HG02610 (cell line): Measurements from ENCODE around the gene SH3BP4.

Experiments used
- ATAC-seq: cut with Tn5 transposase; IDR thresholded peaks from one replicate; pipeline ENCODE4 v1.9.1; 2021; ENCODE audit warnings: mild to moderate bottlenecking, moderate library complexity; ENCODE audit not compliant: unreplicated experiment

Gene SH3BP4

DNA sequence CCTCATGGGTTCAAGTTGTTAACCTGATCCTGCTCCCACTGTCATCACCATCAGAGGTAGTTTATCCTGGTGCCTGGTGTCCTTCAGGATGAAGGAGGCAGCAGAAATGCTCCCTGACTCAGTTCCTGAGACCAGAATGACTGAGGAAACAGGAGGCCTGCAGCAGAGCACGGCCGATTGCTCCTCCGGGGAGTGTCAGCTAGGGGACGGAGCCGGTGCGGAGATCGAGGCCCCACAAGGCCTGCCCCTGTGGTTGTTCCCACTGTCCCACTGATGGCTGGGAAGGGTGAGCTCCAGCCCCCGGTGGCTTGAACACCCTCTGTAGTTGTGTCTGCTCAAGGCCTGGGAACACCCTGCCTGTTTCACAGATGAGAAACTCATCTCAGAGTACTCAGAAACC is 45.6 kb downstream of the SH3BP4 start:
- no peak for ATAC-seq

DNA sequence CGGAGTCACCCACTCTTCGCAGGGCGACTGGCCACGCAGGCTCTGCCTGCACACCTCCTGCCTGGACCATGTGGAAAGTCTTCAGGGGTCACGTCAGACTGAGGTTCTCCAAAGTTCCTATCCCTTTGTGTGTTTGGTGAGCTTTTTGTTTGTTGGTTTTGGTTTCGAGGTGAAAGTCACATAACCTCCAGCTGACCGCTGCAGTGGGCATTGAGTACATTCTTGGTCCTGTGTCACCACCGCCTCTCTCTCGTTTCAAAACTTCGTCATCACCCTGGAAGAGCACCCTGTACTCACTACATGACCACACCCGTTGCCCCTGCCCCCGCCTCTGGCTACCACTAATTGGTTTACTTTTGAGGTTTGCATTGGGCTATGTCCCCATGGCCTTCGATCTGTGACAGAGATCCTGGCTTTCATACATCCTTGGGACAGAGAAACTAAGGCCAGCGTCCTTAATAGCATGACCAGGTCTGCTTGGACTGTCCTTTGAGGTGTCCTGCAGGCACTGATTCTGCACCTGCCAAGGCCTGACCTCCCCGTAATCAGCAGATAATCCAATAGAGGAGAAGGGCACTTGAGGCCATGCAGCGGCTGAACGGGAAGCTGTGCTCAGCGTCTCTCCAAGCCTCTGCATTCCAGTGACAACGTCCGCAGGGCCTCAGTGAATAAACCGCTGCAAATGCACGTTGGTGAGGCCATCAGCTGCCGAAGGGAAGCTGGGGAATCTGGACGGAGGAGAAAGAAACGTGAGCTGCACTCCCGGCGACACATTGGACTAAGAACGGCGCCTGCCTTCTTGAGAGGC is 46.8 kb downstream of the SH3BP4 start:
- no peak for ATAC-seq

DNA sequence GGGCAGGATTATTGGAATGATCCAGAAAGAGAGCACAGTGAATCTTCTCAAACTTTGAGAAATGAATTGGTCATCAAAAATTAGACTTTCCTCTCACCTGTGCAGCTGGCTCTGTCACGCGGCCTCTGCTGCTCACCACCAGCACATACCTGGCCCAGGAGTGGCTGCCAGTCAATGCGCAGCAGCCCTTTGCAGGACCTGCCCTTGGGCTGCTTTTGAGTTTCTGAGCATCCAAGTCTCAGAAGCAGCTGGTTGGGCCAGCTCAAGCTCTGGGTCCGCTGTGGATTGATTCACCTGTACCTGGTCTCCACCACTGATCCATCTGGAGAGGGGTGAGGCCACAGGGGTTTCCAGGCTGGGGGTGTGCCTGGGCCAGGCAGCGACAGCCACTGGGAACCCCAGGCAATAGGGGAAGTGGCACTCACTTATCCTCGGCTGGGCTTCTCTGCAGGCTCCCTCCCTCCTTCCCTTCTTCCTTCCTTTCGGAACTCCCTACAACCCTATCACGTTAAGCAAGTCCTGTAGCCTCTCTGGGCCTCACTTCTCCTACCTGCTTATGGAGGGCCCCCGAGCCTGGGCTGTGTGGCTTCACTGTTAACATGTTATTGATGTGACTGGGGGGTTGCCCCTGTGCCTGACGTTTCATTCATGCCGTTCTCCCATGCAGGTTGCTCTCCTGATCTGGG is 48.1 kb downstream of the SH3BP4 start:
- no peak for ATAC-seq

DNA sequence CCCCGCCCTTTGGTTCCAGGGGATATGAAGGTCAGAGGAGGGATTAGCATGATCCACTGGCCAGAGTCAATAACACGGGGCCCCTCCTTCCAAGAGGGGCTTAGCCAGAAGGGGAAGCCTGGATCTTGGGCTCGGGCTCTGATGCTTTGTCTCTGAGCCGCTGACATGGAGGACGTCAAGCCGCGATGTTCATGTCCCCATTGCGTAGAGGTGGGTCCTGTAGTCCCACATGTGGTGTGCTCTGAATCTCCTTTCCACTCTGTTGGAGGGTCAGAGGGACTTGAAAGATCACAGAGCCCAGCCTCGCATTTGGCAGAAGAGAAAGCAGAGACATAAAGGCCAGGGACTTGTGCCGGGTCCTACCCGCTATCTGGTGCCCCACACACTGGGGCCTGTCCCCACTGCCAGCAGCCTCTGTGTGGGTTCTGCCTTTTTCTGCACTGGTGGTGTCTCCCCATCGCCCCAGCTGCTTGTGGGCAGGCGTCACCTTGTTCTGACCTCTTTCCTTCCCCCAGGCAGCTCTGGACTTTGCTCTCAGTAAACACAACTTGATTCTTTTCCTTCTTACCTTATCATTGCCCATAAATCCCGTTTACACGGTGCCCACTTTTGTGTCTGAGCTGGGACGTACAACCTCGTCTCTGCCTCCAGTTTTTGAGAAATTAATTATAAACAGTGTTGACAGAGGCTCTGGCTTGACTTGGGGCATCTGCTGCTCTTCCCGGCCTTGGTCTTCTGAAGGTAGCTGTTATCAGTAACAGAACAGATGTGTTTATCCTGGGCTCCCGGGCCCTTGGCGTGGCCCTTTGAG is 48.8 kb downstream of the SH3BP4 start:
- no peak for ATAC-seq

DNA sequence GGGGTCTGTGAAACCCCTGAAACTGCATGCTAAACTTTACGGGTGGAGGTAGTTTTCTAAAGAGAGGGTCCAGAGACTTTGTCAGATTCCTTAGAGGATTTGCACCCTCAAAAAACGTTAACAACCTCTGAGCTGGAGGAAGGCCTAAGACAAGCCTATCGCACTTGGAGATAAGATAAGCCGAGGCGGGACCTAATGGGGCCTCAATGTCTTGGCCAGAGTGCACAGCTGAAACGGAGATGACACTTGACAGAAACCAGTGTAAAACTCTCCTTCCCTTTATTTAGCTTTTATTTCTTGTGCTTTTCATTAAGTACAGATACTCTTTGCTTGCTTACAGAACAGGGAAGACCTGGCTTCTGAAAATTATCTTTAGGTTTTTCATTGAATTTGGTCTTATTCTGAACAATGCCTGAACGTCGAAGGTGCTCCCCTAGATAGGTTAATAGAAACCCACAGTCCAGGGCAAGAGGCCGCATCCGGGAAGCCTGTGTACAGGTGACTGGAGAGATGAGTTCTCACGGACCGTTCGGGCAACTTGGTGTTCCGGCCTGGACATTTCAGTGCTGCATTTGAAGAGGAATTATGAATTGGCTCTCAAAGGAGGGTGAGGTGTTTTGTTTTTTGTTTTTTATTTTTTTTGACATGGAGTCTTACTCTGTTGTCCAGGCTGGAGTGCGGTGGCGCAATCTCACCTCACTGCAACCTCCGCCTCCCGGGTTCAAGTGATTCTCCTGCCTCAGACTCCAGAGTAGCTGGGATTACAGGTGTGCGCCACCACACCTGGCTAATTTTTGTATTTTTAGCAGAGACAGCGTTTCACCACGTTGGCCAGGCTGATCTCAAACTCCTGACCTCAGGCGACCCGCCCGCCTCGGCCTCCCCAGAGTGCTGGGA is 49.7 kb downstream of the SH3BP4 start:
- no peak for ATAC-seq

DNA sequence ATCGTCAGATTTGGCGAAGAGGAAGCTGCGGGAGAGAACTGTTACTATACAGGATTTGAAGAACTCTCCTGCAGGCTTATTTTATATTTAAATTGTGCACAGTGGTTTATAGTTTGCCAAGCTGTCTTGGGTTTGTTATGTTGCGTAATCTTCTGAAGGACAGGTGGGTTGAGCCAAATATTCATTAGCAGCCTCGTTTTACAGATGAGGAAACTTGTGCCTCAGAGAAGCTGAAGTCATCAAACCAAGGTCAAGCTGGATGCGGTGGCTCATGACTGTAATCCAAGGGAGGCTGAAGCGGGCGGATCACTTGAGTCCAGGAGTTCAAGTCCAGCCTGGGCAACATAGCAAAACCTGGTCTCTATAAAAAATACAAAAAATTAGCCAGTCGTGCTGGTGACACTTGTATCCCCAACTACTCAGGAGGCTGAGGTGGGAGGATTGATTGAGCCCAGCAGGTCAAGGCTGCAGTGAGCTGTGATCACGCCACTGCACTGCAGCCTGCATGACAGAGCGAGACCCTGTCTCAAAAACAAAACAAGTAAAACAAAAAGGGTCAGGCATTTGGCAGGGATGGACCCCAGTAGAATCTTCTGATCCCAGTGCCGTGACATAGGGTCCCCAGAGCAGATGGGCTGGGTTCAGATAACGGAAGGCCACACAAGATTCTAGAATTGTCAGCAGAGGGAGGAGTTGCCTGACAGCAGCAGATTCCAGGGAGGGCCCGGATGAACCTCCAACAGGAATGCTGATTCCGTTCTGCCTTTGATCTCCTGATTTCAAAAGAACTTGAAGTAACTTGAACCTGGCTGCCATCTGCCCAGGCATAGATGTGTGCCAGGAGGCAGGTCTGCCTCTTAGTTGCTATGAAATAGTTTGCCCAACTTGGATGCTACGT is 50.6 kb downstream of the SH3BP4 start:
- no peak for ATAC-seq

DNA sequence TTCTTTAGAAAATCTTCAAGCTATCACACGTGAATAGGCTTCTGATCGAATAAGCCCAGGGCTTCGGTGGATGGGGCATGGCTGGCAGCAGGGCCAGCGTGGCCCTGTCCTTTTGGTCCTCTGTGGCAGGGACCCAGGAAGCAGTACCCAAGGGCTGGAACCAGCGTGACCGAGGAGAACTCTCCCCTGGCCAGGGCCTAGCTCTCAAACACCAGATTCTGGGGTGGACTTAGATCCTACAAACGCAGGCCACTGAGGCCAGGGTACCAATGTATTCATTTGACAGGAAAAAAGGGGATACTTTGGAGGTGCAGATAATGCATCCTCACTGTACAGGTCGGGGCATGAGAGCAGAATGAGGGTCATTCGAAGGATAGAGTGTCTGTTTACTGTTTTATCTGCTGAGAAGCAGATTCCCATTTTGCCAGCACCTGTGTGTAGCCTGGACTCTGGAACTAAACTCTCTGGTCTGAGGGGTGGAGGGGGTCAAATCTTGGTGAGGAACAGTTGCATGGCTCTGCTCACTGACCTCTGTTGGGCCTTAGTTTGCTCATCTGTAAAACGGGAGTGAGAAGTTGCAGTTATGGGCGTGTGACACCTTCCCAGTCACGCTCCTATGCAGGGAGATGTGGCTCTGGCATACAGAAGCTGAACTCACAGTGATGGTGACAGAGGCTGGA is 51.4 kb downstream of the SH3BP4 start:
- no peak for ATAC-seq

DNA sequence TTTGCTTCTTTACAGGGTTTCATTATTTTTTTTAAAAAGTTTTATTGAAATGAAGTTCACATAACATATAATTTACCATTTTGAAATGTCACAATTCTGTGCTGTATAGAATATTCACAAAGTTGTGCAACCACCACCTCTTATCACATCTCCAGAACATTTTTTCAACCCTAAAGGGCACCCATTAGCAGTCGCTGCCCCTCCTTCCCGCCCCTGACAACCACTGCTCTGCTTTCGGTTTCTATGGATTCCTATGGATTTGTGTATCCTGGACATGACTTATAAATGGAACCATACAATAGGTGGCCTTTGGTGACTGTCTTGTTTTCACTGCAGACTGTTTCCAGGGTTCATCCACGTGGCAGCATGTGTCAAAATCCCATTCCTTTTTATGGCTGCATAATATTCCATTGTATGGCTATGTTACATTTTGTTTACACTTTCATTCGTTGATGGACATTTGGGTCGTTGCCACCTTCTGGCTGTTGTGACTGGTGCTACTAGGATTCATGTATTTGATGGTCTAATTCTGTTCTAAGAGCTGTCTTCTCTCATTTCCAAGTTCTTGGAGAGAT is 52.6 kb downstream of the SH3BP4 start:
- no peak for ATAC-seq

DNA sequence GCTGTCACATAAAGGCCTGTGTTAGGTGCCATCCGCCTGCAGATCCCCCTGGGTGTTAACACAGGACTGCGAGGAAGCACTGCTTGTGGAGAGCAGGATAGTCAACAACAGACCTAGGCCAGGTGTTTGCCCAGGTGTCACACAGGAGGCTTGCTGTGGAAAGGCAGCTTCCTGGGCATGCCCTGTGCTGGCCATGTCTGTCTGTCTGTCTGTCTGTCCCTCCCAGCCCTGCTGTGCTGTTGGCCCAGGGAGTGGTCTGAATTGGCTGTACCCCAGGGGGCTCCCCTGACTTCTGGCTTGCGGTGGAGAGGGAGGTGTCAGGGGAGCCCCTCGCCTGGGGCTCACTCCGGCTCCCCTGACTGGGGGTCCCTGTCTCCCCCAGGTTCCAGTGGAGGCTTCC is 53.2 kb downstream of the SH3BP4 start:
- ATAC-seq = no peak

DNA sequence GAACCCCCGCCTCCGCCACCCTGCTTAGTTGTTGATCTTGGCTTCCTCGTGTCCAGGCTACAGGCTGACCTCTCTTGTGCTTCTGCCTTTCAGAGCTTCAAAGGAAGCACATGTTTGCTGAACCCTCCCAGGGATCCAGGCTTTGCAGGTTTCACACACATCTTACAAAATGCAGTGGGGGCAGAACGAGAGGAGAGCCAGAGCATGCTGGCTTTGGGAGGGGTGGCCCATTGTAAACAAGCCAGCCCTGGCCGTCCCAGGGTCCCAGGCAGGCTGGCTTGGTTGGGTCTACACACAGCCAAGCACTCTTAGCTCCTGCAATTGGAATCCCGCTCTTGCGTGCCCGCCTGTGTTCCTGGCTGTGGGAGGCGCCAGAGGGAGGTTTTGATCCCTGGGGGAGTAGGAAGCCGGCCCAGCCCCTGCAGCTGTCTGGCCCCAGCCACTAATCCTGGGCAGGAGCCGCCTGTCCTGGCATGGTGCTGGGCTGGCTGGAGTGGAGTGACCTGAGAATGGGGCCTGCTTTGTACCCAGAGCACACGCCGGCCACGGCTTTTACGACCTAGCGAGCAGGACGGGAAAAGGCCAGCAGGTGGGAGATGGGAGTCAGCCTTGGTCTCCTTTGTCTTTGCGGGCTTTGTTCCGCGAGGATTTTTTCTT is 53.9 kb downstream of the SH3BP4 start:
- no peak for ATAC-seq

DNA sequence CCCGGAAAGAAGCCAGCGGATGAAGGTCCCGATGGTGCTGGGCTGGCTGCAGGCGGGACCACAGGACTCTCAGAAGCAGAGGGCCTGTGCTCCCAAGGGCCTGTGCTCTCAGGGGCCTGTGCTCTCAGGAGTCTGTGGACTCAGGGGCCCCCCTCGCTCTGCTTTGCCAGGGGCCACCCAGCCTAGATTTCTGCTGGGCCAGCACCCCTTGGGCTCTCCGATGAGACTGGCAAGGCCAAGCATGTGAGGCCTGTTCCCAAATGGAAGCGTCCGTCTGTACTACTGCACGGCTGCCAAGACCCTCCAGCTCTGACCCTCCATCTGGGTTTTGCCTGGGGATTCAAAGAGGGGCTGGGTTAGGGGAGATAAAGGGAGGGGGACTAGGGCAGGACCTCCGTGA is 54.6 kb downstream of the SH3BP4 start:
- no peak for ATAC-seq

DNA sequence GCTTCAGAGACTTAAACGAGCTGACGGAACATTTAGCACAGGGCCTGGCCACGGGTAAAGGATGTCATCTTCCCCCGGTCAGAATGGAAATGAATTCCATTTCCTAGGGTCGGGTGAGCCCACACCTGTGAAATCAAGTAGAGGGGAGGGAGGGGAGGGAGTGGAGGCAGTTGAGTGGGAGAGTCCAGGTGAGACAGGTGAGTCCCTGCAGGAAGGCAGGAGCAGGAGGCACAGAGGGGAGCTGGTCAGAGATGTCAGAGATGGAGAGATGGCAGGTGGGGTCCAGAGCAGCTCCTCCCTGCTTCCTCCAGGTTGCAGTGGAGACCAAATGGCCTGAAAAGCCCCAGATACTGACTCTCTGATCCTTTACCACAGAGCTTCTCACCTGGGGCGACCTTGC is 55.2 kb downstream of the SH3BP4 start:
- no peak for ATAC-seq

DNA sequence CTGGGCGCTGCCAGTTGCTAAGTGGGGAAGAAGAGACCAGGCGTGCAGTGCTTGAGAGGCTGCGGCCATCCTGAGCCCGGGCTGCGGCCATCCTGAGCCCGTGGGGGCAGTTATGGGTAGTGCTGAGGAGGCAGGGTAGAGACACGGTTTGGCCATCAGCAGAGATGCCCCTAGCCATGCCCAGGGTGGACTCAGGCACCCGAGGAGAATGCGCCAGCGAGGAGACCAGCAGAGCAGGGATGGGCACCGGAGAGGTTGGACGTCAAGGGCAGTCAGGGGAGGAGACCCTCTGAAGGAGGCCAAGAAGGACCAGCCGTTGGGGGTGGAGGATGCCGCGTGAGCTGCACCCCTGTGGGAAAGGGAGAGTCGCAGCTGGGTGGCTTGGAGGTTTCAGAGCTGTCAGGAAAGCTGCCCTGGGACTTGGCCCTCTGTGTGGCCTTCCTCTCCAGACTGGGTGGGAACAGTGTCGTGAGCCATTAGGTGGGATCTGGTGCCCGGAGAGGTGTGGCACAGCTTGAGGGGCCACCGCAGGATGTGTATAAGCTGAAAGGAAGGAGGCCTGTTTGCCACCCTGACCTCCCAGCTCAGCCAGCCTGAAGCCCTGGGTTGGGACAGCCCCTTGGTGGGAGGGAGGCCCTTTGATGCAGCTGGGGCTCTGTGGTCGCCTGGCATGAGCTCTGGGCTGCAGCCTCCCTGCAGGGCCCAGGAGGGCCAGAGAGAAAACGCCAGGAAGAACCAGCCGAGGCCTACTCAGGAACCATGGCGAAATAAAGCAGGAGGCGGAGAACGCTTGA is 56.0 kb downstream of the SH3BP4 start:
- ATAC-seq = no peak

DNA sequence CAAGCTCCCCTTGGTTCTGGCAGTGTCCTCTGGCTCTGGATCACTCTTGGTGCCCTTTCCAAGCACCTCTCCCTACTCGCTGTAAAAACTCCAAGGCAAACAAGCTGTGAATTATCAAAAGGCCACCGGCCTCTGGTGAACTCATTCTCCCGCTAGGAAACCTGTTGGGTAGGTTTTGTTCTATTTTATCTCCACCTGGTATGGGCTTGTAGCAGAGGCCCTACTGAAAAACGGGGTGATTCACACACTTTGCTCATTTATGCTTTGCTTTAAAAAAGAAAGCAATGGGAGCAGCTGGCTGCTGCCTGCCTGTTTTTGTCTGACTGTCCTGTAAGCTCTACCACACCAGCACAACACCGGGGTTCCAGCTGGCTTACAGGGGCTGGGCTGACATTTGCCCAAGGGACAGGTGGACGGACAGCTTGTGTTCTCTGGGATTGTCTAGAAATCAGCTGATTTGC is 56.8 kb downstream of the SH3BP4 start:
- ATAC-seq = no peak

DNA sequence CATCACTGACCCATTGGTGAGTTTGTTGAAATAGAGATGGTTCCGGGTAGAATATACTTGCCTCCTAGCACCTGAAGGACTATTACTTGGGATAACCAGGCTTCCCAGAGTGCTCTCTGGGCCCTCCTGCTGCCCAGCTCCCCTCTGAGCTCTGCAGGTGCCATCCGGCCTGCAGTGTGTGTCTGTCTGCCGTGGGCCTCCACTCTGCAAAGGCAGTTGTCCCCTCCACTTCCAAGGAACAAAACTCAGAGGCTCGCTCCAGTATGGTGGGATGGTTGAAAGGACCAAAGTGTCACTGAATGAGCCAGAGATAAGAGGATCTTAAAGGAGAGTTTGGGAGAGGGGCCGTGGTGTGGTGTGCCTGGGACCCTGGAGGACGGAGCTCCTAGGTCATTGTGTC is 57.3 kb downstream of the SH3BP4 start:
- no peak for ATAC-seq

DNA sequence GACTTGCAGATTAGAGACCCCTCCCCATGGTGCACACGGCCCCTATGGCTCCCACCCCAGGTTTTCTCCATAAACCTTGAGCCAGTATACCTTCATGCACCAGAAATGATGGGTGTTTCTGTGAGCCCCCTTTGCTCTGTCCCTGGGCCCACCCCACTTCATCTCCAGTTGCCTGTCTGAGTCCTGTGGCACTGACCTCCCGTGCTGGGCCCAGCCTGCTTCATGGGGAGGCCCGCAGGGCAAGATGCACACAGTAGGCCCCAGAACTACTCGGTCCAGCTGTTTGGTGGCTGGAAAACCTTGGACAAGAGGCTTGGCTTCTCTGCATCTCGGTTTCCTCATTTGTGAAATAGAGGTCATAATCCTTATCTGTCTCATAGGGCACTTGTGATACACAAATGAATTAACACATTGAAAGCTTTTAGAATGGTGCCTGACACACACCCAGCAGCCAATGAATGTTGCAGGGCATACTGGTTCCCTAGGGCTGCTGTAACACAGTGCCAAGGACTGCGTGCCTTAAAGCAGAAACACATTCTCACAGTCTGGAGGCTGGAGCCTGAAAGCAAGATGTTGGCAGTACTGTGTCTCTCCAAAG is 58.4 kb downstream of the SH3BP4 start:
- no peak for ATAC-seq

DNA sequence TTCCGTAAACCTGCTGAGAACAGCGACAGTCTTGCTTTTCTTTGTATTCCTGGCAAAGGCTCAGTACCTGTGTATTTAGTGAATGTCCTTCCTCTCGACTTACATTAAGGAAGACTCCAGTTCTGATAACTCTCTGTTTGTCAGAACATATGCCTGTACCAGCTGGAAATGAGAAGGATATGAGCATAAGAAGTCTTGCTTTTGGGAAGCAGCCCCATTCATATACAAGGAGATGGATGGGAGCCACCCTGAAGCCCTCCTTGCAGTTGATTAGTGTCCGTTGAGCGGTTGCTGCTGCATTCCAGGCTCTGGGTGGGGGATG is 59.8 kb downstream of the SH3BP4 start:
- no peak for ATAC-seq
